ENCODE measurements around the gene PCDH7. TPM values are rescaled to one million over a fixed set of nuclear protein-coding genes. Genes with fewer than 3 reads are reported as not detected.

The PCDH7 gene
- total and polyA plus RNA-seq, 4 donors = 0.75 to 57.6 (median 5.3) TPM

DNA sequence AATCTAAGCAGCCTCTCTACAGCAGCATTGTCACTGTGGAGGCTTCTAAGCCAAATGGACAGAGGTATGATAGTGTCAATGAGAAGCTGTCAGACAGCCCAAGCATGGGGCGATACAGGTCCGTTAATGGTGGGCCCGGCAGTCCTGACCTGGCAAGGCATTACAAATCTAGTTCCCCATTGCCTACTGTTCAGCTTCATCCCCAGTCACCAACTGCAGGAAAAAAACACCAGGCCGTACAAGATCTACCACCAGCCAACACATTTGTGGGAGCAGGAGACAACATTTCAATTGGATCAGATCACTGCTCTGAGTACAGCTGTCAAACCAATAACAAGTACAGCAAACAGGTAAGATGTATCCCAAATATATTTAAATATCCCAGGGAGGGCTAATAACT, 4.1 kb downstream of the PCDH7 start:
- Histone ChIP-seq H3K4me1 (ENCODE audit: control insufficient read depth in 5 of 5, insufficient read depth in 5 of 5, low read length in 5 of 5) (peaks cover 0 to 33% (median 9%) of the 10 kb centered on the region in 5 donors), H3K27ac (ENCODE audit: low read depth in 1 of 2, low read length in 1 of 2) (no peak overlapping the region), H3K9ac (ENCODE audit: insufficient read depth in 1 of 2, low read length in 2 of 2) (peak overlapping the region in 1 of 2 donors; percentile 14), H3K4me3 (no peak overlapping the region), H3K36me3 (ENCODE audit: control insufficient read depth in 4 of 4, insufficient read depth in 4 of 4, low read length in 4 of 4) (peaks cover 0 to 23% (median 0%) of the 10 kb centered on the region in 4 donors), H3K9me3 (ENCODE audit: control insufficient read depth in 4 of 4, insufficient read depth in 3 of 4, low read length in 3 of 4) (peaks cover 0 to 14% (median 0%) of the 10 kb centered on the region in 4 donors), H3K27me3 (ENCODE audit: control insufficient read depth in 3 of 3, insufficient read depth in 3 of 3, low read length in 2 of 3) (peaks cover 0 to 11% (median 0%) of the 10 kb centered on the region in 3 donors)
- DNase-seq (peak in 1 of 3 donors; percentile 28), ATAC-seq (ENCODE audit: insufficient read depth, low FRiP score) (no peak)
- WGBS, 2 donors = 71 to 72% methylated on average over 4 of the region's 4 CpGs
- TF ChIP-seq, protein P1, sequence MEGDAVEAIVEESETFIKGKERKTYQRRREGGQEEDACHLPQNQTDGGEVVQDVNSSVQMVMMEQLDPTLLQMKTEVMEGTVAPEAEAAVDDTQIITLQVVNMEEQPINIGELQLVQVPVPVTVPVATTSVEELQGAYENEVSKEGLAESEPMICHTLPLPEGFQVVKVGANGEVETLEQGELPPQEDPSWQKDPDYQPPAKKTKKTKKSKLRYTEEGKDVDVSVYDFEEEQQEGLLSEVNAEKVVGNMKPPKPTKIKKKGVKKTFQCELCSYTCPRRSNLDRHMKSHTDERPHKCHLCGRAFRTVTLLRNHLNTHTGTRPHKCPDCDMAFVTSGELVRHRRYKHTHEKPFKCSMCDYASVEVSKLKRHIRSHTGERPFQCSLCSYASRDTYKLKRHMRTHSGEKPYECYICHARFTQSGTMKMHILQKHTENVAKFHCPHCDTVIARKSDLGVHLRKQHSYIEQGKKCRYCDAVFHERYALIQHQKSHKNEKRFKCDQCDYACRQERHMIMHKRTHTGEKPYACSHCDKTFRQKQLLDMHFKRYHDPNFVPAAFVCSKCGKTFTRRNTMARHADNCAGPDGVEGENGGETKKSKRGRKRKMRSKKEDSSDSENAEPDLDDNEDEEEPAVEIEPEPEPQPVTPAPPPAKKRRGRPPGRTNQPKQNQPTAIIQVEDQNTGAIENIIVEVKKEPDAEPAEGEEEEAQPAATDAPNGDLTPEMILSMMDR (IDR thresholded peaks at IDR 0.05; ENCODE audit: control extremely low read depth, extremely low read depth) = no peak

DNA sequence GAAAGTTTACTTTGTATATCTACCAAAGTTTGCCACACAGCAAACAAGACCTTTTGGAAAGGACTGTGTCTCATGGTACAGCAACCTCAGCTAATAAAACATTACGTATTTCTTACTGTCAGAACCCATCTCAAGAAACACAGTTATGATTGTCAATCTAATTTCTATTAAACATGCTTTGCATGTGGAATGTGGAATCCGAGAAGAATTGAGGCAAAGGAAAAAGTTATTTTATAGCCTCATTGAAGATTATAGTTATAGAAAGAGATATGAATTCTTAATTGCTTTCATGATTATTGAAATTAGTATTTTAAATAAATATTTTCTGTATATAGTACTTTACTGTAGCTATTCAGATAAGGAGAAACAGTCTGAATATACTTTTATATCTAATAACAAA, 5.4 kb downstream of the PCDH7 start:
- DNase-seq (peak in 2 of 3 donors; percentile 19 to 33), ATAC-seq (ENCODE audit: insufficient read depth, low FRiP score) (no peak)
- no peak overlapping the region for H3K4me3 ChIP-seq
- H3K36me3 ChIP-seq (ENCODE audit: control insufficient read depth in 4 of 4, insufficient read depth in 4 of 4, low read length in 4 of 4) = peaks cover 0 to 23% (median 0%) of the 10 kb centered on the region in 4 donors
- peaks cover 0 to 11% (median 0%) of the 10 kb centered on the region in 3 donors for H3K27me3 ChIP-seq (ENCODE audit: control insufficient read depth in 3 of 3, insufficient read depth in 3 of 3, low read length in 2 of 3)
- TF ChIP-seq, protein P1 (IDR thresholded peaks at IDR 0.05; ENCODE audit: control extremely low read depth, extremely low read depth) = no peak
- H3K27ac ChIP-seq (ENCODE audit: low read depth in 1 of 2, low read length in 1 of 2) = no peak overlapping the region
- H3K9ac ChIP-seq (ENCODE audit: insufficient read depth in 1 of 2, low read length in 2 of 2) = no peak overlapping the region
- H3K4me1 ChIP-seq (ENCODE audit: control insufficient read depth in 5 of 5, insufficient read depth in 5 of 5, low read length in 5 of 5) = peaks cover 0 to 33% (median 9%) of the 10 kb centered on the region in 5 donors
- peaks cover 0 to 13% (median 0%) of the 10 kb centered on the region in 4 donors for H3K9me3 ChIP-seq (ENCODE audit: control insufficient read depth in 4 of 4, insufficient read depth in 3 of 4, low read length in 3 of 4)
- 70 to 78% methylated on average over 2 of the region's 2 CpGs for WGBS, 2 donors

DNA sequence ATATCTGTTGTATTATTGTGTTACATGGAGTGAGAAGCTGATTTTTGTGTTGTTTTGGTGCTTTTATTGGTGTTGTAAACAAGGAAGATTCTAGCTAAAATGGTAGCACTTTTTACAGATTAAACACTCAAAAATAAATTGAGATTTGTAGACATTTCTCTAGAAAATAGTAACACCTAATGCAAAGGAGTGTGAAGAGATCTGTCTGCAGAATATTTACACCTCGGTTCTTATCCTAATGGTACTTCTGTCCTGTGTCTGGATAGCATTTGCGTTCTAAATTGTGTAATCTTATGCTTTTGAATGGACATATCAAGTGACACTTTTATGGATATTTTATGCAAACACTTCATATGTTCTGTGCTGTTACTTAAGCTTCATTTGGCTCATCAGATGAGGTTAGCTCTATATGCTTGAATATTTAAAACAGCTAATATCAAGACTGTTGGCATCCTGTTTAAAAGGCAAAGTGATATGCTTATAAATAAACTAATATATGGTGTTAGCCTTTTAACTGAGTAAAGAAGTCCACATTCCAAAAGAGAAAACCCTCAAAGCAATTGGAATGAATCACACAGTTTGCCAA, 6.0 kb downstream of the PCDH7 start:
- no peak overlapping the region for H3K9ac ChIP-seq (ENCODE audit: insufficient read depth in 1 of 2, low read length in 2 of 2)
- H3K27ac ChIP-seq (ENCODE audit: low read depth in 1 of 2, low read length in 1 of 2) = no peak overlapping the region
- DNase-seq (peak in 2 of 3 donors; percentile 76 to 79), ATAC-seq (ENCODE audit: insufficient read depth, low FRiP score) (no peak)
- no peak overlapping the region for H3K4me3 ChIP-seq
- WGBS, 2 donors = 37 to 79% methylated on average over 2 of the region's 2 CpGs
- peaks cover 0 to 13% (median 0%) of the 10 kb centered on the region in 4 donors for H3K9me3 ChIP-seq (ENCODE audit: control insufficient read depth in 4 of 4, insufficient read depth in 3 of 4, low read length in 3 of 4)
- H3K27me3 ChIP-seq (ENCODE audit: control insufficient read depth in 3 of 3, insufficient read depth in 3 of 3, low read length in 2 of 3) = peaks cover 0 to 11% (median 0%) of the 10 kb centered on the region in 3 donors
- peaks cover 0 to 33% (median 9%) of the 10 kb centered on the region in 5 donors for H3K4me1 ChIP-seq (ENCODE audit: control insufficient read depth in 5 of 5, insufficient read depth in 5 of 5, low read length in 5 of 5)
- TF ChIP-seq, protein P1 (IDR thresholded peaks at IDR 0.05; ENCODE audit: control extremely low read depth, extremely low read depth) = no peak
- peaks cover 0 to 23% (median 1%) of the 10 kb centered on the region in 4 donors for H3K36me3 ChIP-seq (ENCODE audit: control insufficient read depth in 4 of 4, insufficient read depth in 4 of 4, low read length in 4 of 4)
